H1 (cell line): ENCODE measurements around the gene SRRM4. TPM values are rescaled to one million over a fixed set of nuclear protein-coding genes. Genes with fewer than 3 reads are reported as not detected.

Experiments
- CTCF ChIA-PET: fragments of 300-600 bp; sonication (Branson Sonifier 250); formaldehyde crosslinking; loops from one replicate; lab custom pipeline; 2021; ENCODE audit not compliant: partially characterized antibody; lab: Charles Lee
- POLR2A ChIA-PET: fragments of 300-600 bp; sonication (Branson Sonifier 250); formaldehyde crosslinking; loops from one replicate; lab custom pipeline; 2021; ENCODE audit warnings: inconsistent platforms; ENCODE audit not compliant: partially characterized antibody; lab: Charles Lee
- DNase-seq, 2 experiments: peaks; one replicate each; pipeline versions ENCODE4 v3.0.0 to v3.0.0-alpha.2; 2010 to 2022; ENCODE audit warnings: low spot score in 2 of 2, low read depth in 1 of 2, mixed read lengths in 1 of 2
- FAIRE-seq: peaks from 2 replicates; lab custom pipeline; 2011; peaks lifted over from hg19 to GRCh38; lab: Jason Lieb, UNC
- H2AFZ ChIP-seq: 2 replicates; pipeline ENCODE4 v1.8.1; 2012; ENCODE audit warnings: low read length, inconsistent platforms
- H2AK5ac ChIP-seq: 2 replicates; pipeline ENCODE4 v1.6.1; 2013; ENCODE audit warnings: low read depth, low read length
- H2BK120ac ChIP-seq: replicated peaks from 2 replicates; pipeline ENCODE3; 2013; ENCODE audit warnings: low read depth, low read length, inconsistent platforms
- H2BK12ac ChIP-seq: 2 replicates; pipeline ENCODE4 v1.6.1; 2013; ENCODE audit warnings: low read depth, low read length
- H2BK15ac ChIP-seq: 2 replicates; pipeline ENCODE4 v1.6.1; 2013; ENCODE audit warnings: low read length
- H2BK20ac ChIP-seq: 2 replicates; pipeline ENCODE4 v1.6.1; 2013; ENCODE audit warnings: low read length
- H2BK5ac ChIP-seq: 2 replicates; pipeline ENCODE4 v1.6.1; 2013; ENCODE audit warnings: low read depth, low read length
- H3K14ac ChIP-seq: 2 replicates; pipeline ENCODE4 v1.6.1; 2013; ENCODE audit warnings: inconsistent platforms; ENCODE audit not compliant: insufficient read length
- H3K18ac ChIP-seq: 2 replicates; pipeline ENCODE4 v1.6.1; 2013; ENCODE audit warnings: low read length; ENCODE audit errors: extremely low read depth
- H3K23ac ChIP-seq: 2 replicates; pipeline ENCODE4 v1.6.1; 2013; ENCODE audit warnings: inconsistent platforms; ENCODE audit not compliant: insufficient read length
- H3K23me2 ChIP-seq: 2 replicates; pipeline ENCODE4 v1.6.1; 2013; ENCODE audit warnings: low read depth, low read length
- H3K27ac ChIP-seq: 2 replicates; pipeline ENCODE4 v1.6.1; 2011; ENCODE audit warnings: low read depth, low read length, inconsistent platforms
- H3K27me3 ChIP-seq, 4 experiments: replicated peaks in 1 of 4; 1 replicate in 1 of 4; 2 replicates in 3 of 4; pipeline versions ENCODE4 v1.6.1 to v1.8.1; 2011 to 2013; ENCODE audit warnings: low read length in 3 of 4, mild to moderate bottlenecking in 3 of 4, inconsistent platforms in 2 of 4, mixed read lengths in 2 of 4, moderate library complexity in 1 of 4; ENCODE audit not compliant: control insufficient read depth in 3 of 4, insufficient read depth in 3 of 4; ENCODE audit errors: extremely low read depth in 1 of 4
- H3K36me3 ChIP-seq, 4 experiments: 2 replicates each; pipeline versions ENCODE4 v1.6.1 to v1.8.1; 2011 to 2013; ENCODE audit warnings: mild to moderate bottlenecking in 4 of 4, low read length in 3 of 4, moderate library complexity in 2 of 4, control low read depth in 1 of 4, inconsistent platforms in 1 of 4; ENCODE audit not compliant: insufficient read depth in 4 of 4, control insufficient read depth in 2 of 4
- H3K4ac ChIP-seq: replicated peaks from 2 replicates; pipeline ENCODE3; 2013; ENCODE audit warnings: low read length, low read depth, mixed read lengths, inconsistent platforms; ENCODE audit not compliant: insufficient read length
- H3K4me1 ChIP-seq, 4 experiments: replicated peaks in 1 of 4; 1 replicate in 1 of 4; 2 replicates in 3 of 4; pipeline versions ENCODE4 v1.6.1 to v1.8.1; 2011 to 2013; ENCODE audit warnings: low read length in 3 of 4, inconsistent platforms in 2 of 4, mixed read lengths in 1 of 4; ENCODE audit not compliant: insufficient read depth in 4 of 4, control insufficient read depth in 3 of 4
- H3K4me2 ChIP-seq, 2 experiments: 2 replicates each; pipeline versions ENCODE4 v1.6.1 to v1.8.1; 2011 to 2013; ENCODE audit warnings: low read depth in 2 of 2, low read length in 2 of 2, control low read depth in 1 of 2, inconsistent platforms in 1 of 2, mild to moderate bottlenecking in 1 of 2; ENCODE audit not compliant: insufficient read depth in 1 of 2
- H3K4me3 ChIP-seq, 4 experiments: fragments of 200-600, 300-600 bp in 1 of 4; sonication (generic), shearing (Covaris generic), sonication (Bioruptor Twin) in 1 of 4; 2 replicates each; pipeline versions ENCODE4 v1.5.1 to v1.8.1; 2011 to 2016; ENCODE audit warnings: low read length in 4 of 4, low read depth in 3 of 4, control low read depth in 2 of 4, inconsistent platforms in 2 of 4, mild to moderate bottlenecking in 2 of 4, mixed read lengths in 1 of 4, moderate library complexity in 1 of 4; ENCODE audit not compliant: insufficient read depth in 2 of 4; ENCODE audit errors: extremely low read depth in 1 of 4
- H3K56ac ChIP-seq: replicated peaks from 2 replicates; pipeline ENCODE3; 2013; ENCODE audit warnings: low read depth, mild to moderate bottlenecking, mixed read lengths, low read length, inconsistent platforms; ENCODE audit not compliant: insufficient read length
- H3K79me1 ChIP-seq: 2 replicates; pipeline ENCODE4 v1.6.1; 2013; ENCODE audit warnings: low read depth, low read length, control low read depth
- H3K79me2 ChIP-seq, 2 experiments: 2 replicates each; pipeline versions ENCODE4 v1.6.1 to v1.8.1; 2012 to 2013; ENCODE audit warnings: low read length in 2 of 2, mild to moderate bottlenecking in 2 of 2, inconsistent platforms in 1 of 2; ENCODE audit not compliant: insufficient read depth in 2 of 2, control insufficient read depth in 1 of 2
- H3K9ac ChIP-seq, 4 experiments: replicated peaks in 1 of 4; 1 replicate in 1 of 4; 2 replicates in 3 of 4; pipeline versions ENCODE4 v1.6.1 to v1.8.1; 2011 to 2013; ENCODE audit warnings: low read depth in 3 of 4, low read length in 3 of 4, control low read depth in 2 of 4, mild to moderate bottlenecking in 2 of 4, moderate library complexity in 2 of 4, inconsistent platforms in 1 of 4; ENCODE audit errors: extremely low read depth in 1 of 4
- H3K9me3 ChIP-seq, 2 experiments: 2 replicates each; pipeline versions ENCODE4 v1.6.1 to v1.8.1; 2012 to 2013; ENCODE audit warnings: mild to moderate bottlenecking in 2 of 2, moderate library complexity in 2 of 2, control low read depth in 1 of 2, inconsistent platforms in 1 of 2, low read depth in 1 of 2, low read length in 1 of 2, mixed read lengths in 1 of 2; ENCODE audit not compliant: insufficient read depth in 2 of 2
- H4K20me1 ChIP-seq, 2 experiments: replicated peaks in 1 of 2; 2 replicates each; pipeline versions ENCODE3 to v1.8.1; 2011 to 2013; ENCODE audit warnings: inconsistent platforms in 2 of 2, low read length in 2 of 2, mild to moderate bottlenecking in 1 of 2; ENCODE audit not compliant: insufficient read depth in 2 of 2, control insufficient read depth in 1 of 2
- H4K5ac ChIP-seq: 2 replicates; pipeline ENCODE4 v1.6.1; 2013; ENCODE audit warnings: low read length, low read depth, mixed read lengths, inconsistent platforms; ENCODE audit not compliant: insufficient read length
- H4K8ac ChIP-seq: 2 replicates; pipeline ENCODE4 v1.8.0; 2013; ENCODE audit warnings: mild to moderate bottlenecking, moderate library complexity, low read length, inconsistent platforms; ENCODE audit not compliant: insufficient read depth; ENCODE audit errors: extremely low read depth
- H4K91ac ChIP-seq: replicated peaks from 2 replicates; pipeline ENCODE3; 2013; ENCODE audit warnings: low read length, mixed read lengths, inconsistent platforms; ENCODE audit not compliant: insufficient read length
- FOSL1 ChIP-seq: IDR thresholded peaks from 2 replicates; pipeline ENCODE4 v1.6.1; 2011; ENCODE audit warnings: mild to moderate bottlenecking, low read depth, low read length, moderate library complexity; ENCODE audit not compliant: insufficient read depth
- SP1 ChIP-seq: IDR thresholded peaks from 2 replicates; pipeline ENCODE4 v1.6.1; 2011; ENCODE audit warnings: low read depth, low read length
- WGBS, 2 experiments: shearing (Covaris generic) in 1 of 2; methylation state at CpG; one replicate each; pipeline versions ENCODE4 v1.1.6 to v1.1.7; 2013 to 2015; ENCODE audit warnings: low lambda C conversion rate in 2 of 2, mixed read lengths in 2 of 2, inconsistent platforms in 1 of 2, low coverage in 1 of 2, missing lambda C conversion rate in 1 of 2; ENCODE audit not compliant: insufficient replicate concordance in 2 of 2, insufficient coverage in 1 of 2, insufficient read length in 1 of 2; ENCODE audit errors: extremely low coverage in 1 of 2, missing lambda C conversion rate in 1 of 2; 5-methylcytosine and 5-hydroxymethylcytosine counted together
- polyA plus RNA-seq, 7 experiments: library from polyadenylated mRNA; depleted of rRNA in 3 of 7; stranded (reverse) in 5 of 7; unstranded in 2 of 7; fragments of >200 nt in 5 of 7; fragments of 200-250 nt in 2 of 7; gene quantifications; 1 replicate in 5 of 7; 2 replicates in 1 of 7; 4 replicates in 1 of 7; pipeline versions ENCODE4 v1.2.1 to v1.2.3, GENCODE V29; 2011 to 2013; ENCODE audit warnings: missing spikeins in 2 of 7, mixed read lengths in 2 of 7
- total RNA-seq: library from RNA; stranded (reverse); fragmentation: NEBNext Ultra II Directional; extraction: Animal tissue kit (Norgen Biotek cat#: 25700); gene quantifications from 2 replicates; pipeline ENCODE4 v1.2.1, GENCODE V29; 2021

SRRM4 gene
- total and polyA plus RNA-seq, 2 of the 8 experiments (the other 6 are each of a cell fraction or from before 2014, with no cell fraction given), result 0.53 to 1.1 TPM

- H2BK12ac ChIP-seq, result no peak overlapping the region
- H2BK20ac ChIP-seq, result no peak overlapping the region
- POLR2A ChIA-PET, result interaction anchor here (0.7 kb wide), 1 partner anchor 10 kb away, joined by 4 read pairs; no protein-coding TSS in a partner anchor
- DNase-seq, result no peak
- H3K36me3 ChIP-seq, result no peaks in the 10 kb centered on the region
- H3K4me2 ChIP-seq, result no peak overlapping the region
- no peak overlapping the region for H2BK120ac ChIP-seq
- H3K14ac ChIP-seq, result no peak overlapping the region
- no peak overlapping the region for H2AFZ ChIP-seq
- no peak overlapping the region for H4K8ac ChIP-seq
- no peaks in the 10 kb centered on the region for H3K79me1 ChIP-seq
- no peak overlapping the region for H3K18ac ChIP-seq
- no peak overlapping the region for H2BK5ac ChIP-seq
- no peak overlapping the region for H3K4me3 ChIP-seq
- H3K27ac ChIP-seq, result no peak overlapping the region
- H3K9ac ChIP-seq, result no peak overlapping the region
- H3K4me1 ChIP-seq, result peaks cover 0 to 23% (median 18%) of the 10 kb centered on the region in 4 experiments; a peak in 4 of 7 replicates
- no peaks in the 10 kb centered on the region for H3K27me3 ChIP-seq
- no peaks in the 10 kb centered on the region for H3K79me2 ChIP-seq
- no peaks in the 10 kb centered on the region for H3K9me3 ChIP-seq
- no peak overlapping the region for H4K5ac ChIP-seq
- no peak overlapping the region for H3K56ac ChIP-seq
- no peak for FAIRE-seq
- no peak overlapping the region for H3K23ac ChIP-seq
- H2BK15ac ChIP-seq, result no peak overlapping the region; the same call in 1 of the 2 replicates
- no peaks in the 10 kb centered on the region for H3K23me2 ChIP-seq
- no peak overlapping the region for H4K91ac ChIP-seq
- no peak overlapping the region for H3K4ac ChIP-seq
- 91% methylated on average over 1 of the region's 1 CpG; no CpG with 5 or more reads in 1 of the 2 experiments for WGBS, 2 experiments
- CTCF ChIA-PET, result interaction anchor here (1.0 to 1.5 kb wide), 3 partner anchors 22 to 528 kb away, joined by 3 to 5 read pairs (median 3); no protein-coding TSS in a partner anchor
- no peaks in the 10 kb centered on the region for H4K20me1 ChIP-seq
- TF ChIP-seq SP1, result 0 out of 2 replicates have a peak, but pooled peaks have one; percentile 14
- TF ChIP-seq FOSL1, result no peak
- TF ChIP-seq, all 59 proteins: peak for 1
- no peak overlapping the region for H2AK5ac ChIP-seq
These were observed 33.0 kb downstream of the SRRM4 start for GRCh38 chr12:119014368-119014767.
